DMS53 (cell line): Measurements from ENCODE around the gene RIPOR2.

Experiments used
- DNase-seq: peaks from one replicate; lab custom pipeline; 2025; lab: John Stamatoyannopoulos, UW

Gene RIPOR2

DNA sequence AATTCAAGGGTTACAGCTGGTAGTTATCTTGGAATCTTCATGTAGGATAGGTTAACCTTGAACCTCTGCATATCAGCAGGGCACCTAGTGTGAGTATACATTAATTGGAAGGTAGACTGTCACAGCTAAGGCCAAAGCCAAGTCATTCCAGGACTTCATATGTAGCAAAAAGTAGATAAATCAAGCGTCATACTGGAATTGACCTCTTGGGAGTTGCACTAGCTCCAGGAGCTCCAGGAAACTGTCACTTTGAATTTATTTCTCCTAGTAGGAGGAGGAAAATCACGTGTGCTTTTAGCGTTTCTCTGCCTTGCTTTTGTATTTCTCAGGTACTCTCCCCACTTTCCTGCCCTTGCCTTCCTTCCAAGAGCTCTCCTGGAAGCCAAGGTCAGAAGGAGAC lies 30.3 kb downstream of the RIPOR2 start:
- no peak for DNase-seq

DNA sequence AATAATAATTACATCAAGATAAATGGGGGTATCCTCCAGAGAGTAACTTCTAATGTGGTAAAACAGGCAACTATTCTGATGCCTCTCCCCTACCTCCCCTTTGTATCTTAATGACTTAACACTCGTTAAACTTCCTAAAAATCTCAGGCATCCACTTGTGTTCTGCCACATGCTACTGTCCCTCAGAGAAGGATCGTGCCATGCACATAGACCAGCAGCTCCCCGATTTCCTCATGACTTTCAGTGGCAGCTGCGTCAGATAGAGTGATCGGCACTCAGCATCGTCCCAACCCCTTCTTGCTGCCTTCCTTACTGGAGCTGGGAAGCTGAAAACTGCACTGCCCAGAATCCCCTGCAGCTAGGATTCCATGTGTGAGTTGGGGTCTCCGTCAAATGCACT lies 32.1 kb downstream of the RIPOR2 start:
- no peak for DNase-seq

DNA sequence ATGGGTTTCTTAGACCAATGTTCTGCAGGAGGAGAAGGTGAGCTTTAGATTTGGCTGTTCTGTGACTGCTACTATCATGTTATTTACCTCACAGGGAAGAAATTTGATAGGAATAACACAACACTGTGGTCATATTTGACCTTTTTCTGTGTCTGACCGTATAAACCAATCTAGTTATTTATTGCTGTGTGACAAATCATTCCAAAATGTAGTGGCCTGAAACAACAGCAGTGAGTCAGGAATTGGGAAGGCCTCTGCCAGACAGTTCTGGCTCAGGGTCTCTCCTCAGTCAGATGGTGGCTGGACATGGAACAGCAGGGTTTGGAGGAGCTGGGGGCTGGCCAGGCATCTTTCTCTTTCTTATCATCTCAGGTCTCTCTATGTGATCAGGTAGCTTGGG lies 33.0 kb downstream of the RIPOR2 start:
- no peak for DNase-seq

DNA sequence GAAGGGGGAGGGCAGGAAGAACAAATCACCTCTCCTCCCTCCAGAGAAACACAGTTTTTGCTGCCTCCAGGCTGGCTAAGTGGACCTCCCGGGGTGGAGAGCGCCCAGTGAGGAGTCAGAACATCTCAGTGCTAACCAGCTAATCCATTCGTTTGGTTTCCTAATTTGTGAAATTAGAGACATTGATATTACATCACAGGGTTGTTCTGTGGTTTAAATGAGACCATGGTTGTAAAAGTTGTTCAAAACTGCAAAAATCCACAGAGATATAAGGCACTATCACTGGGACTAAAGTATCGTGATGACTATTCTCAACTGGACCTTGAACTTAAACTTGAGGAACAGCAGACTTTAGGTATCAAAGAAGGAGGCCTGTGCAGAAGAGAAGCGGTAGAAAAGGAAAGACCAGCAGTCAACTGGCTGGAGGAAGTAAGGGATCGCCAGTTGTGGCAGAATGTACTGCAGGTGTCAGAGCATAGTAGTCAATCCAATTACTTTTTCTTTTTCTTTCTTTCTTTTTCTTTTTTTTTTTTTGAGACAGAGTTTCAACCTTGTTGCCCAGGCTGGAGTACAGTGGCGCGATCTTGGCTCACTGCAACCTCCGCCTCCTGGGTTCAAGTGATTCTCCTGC lies 33.9 kb downstream of the RIPOR2 start:
- DNase-seq = no peak

DNA sequence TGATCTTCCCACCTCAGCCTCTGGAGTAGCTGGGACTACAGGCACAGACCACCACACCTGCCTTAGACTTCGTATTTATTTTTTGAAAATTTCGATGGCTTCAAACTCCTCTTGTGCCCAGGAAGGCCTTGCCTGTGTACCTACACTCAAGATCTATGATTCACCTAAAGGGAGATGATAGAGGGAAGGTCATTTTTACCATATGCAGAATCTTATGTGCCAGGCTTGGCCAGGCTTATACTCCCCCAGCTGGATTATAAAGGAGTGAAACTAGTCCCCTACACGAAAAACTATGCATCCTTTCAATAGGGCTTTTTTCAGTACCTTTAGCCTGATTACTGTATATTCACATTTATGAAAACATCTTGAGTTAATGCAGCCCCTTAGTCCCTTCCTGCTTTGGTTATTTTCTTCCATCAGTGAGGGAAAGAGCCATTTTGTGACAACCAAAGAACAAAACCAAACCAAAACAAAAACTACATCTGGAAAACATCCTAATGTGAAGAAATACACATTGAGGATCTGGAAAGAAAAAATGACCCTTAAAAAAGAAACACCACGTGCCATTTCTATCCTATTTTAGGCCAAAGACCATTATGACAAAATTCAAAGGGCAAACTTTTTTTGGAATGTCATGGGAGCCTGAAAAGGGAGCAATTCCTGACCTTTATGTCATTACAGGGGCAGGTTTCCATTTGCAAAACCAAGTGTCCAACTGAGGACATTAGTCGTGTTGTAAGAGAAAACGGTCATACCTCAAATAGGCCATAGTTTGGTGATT lies 34.7 kb downstream of the RIPOR2 start:
- no peak for DNase-seq

DNA sequence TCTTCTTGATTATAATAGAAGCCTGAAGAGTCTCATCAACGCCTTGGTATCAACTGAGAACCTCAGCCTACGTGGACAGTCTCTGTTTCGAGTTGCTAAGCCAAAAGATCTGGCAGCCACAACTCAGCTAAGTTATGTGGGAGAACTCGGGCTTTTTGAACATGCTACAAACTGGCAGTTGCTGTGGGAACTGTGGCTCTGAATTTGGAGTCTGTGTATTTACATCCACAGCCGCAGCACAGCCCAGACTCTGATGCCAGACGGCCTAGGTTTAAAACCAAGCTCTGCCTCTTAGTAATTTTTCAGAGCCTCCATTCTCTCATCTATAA lies 35.8 kb downstream of the RIPOR2 start:
- no peak for DNase-seq

DNA sequence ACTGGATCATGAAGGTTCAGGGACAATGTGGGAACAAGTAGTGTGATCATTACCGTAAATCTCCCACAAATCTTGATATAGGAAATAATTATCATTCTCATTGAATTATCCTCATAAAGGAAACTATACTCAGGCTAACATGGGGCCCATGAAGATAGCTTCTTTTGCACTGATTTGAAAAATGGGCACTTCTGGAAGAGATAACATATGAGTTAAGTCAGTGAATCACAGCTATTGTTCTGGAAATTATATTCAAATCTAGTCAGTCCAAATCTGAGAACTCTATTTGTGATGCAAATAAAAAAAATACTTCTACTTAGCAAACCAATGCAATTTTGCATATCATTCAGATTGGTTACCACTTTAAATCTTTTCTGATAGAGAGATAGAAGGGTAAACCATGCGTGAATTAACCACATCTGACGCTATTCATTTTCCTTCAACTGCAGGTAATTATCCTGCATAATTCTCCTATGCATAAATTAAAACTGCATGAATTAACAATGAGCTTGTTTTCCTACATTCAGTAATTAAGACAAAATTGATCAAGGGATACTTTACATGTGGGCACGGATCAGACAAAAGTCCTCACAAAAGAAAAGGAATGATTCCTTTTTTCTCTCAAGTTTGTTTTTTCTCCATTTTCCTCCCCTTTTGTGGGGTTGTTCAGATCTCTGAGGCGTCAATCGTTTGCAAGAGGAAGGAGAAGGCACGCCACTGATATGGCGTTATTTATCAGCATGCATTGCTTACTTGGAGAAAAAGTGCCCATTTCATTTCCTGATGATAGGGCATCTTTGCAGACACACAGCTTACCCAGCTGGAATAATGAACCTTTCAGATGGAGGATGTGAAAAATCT lies 36.4 kb downstream of the RIPOR2 start:
- DNase-seq = no peak

DNA sequence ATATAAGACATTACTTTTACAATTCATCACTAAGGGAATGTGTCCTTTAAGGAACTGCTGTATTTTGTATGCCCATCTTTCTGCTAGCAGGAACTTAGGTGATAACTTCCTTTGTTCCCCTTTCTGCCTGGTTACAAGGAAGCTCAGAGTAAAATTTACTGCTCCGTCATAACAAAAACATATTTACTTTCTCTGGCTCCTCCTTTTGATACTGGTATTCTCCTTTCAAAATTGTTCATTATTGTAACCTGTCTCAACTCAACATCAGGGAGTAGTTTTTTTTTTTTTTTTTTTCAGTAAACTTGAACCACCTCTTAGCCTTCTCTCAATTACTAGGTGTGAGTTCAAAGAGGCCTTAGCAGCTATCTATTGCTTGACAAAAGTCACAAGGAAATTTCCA lies 37.1 kb downstream of the RIPOR2 start:
- no peak for DNase-seq

DNA sequence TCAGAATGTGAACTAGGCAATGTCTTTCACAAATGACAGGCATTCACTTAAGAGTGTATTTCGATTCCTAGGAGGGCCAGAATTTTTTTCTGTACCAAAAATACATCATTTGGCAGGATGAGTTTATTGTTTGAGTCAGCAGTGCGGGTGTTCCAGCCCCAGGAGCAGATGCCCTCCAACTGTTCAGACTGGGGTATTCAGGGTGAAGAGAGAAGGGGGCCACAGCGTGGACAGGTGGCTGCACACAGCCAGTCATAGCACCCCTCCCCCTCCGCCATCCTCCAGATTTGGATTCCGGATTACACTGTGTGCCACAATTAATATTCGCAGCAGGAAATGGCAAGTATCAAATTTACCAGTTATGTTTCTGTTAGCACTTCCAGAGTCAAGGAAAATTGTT lies 38.6 kb downstream of the RIPOR2 start:
- DNase-seq = no peak

DNA sequence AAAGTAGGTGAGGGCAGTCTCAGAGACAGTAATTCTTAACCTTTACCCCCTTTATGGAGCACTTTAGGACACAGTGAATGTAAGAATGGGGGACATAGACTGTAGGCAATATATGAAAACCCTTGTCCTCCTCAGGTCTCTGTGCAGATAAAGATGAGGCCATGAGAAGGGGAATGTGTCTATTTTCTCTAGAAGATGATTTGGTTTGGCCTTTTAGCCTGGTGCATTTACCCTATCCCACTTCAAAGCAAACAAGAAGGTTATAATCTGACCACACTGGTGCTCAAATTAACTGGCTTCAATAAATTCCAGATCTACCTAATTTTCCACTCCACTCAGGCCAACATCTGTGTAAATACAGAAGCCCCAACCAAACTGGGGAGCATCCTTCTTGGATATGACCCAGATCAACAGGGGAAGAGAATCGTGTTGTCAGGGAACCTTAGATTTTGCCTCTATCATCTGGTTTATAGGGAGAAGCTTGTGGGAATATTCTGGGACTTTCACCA lies 42.4 kb downstream of the RIPOR2 start:
- no peak for DNase-seq

DNA sequence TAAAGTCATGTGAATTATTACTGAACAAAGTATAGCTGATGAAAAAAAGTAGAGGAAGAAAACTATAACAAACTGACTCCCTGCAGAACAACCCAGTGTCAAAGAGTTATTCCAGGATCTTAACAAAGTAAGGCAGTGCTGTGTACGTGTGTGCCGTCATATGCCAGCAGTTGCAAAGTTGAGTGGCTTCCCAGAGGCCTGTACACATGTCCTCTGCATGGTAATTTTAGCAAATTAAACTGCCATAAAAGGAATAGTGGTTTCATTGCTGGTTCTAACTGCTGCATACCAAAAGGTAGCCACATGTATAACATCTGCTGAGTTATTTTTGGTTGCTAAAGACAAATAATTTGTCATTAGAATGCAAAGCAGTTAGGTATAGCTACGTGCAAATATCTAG lies 44.8 kb downstream of the RIPOR2 start:
- no peak for DNase-seq

DNA sequence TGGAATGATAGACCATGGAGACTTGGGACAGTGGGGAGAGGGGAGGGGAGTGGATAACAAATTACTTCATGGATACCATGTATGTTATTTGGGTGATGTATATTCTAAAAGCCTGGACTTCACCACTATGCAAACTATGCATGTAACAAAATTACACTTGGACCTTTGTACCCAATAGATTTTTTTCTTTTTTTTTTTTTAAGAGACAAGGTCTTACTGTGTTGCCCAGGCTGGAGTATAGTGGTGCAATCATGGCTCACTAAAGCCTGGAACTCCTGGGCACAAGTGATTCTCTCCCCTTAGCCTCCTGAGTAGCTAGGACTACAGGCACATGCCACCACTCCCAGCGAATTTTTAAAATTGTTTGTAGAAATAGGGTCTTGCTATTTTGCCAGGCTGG lies 45.3 kb downstream of the RIPOR2 start:
- DNase-seq = no peak

DNA sequence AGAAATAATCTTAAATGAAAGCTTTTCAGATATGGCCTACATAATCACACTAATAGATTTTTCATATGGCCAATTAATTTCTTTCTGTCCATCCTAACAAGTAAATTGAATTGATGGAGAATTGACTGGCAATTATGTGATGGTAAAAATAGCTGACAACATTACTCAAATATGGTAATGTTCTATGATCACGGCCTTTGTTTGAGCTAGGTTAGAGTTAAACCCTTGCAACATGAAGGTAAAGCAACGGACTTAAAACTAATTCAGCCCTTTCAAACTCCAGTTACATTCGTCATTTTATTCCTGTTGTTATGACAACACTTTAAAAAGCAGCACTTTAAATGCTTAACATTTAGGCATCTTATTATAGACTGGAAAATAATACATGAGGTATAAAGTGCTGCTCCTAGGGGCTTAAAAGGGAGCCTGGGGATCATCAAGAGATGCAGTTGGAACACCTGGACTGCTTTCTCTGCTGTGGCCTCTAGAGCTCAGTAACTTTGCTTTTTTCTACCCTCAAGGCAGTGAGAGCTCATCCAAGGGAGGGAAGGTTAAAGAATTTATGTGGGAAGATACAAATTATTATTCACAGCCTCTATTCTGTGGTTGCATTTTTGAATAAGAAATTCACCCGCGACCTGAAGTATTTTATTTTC lies 46.9 kb downstream of the RIPOR2 start:
- no peak for DNase-seq

DNA sequence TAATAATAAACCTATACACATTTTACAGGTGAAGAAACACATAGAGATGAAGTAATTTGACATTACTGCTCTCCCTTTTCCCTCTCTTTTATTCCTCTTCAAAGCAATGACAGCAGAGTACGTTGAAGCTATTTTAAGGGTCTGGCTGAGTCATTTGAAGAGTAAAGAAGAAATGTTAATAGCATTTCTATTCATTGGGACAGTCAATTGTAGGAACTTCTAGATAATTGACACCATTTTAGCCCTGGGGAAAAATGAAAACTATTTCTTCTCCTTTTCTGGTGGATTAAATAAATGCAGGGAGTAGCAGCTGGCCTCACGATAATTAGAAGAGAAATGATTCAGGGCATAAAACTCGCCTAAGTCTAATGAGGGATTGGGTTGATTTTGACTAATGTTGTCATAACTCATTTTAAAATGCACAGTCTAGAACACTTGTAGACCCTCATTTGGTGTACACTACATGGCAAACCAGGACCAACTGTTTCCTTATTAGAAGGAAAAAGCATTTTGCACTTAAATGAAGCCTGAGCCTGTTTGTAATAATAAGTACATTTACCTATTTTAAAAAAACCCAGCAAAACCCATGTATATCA lies 48.1 kb downstream of the RIPOR2 start:
- peak; percentile 38 for DNase-seq

DNA sequence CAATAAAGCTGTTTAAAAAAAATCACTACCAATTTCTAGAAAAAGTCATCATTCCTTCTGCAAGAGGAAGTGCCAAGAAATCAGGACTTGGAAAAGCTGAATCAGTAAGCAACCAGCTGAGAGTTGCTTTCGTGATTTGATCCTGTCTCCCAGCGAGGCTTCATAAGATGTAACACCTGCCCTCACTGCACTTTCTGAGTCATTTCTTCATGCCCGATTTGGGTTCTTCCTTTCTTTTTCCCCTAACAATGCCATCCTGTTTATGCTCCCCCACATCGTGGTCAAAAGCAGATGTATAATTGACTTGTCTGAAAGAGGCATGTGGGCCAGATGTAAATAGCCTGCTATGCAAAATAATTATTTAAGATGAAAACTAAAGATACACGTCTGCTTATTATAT lies 52.1 kb downstream of the RIPOR2 start:
- no peak for DNase-seq

DNA sequence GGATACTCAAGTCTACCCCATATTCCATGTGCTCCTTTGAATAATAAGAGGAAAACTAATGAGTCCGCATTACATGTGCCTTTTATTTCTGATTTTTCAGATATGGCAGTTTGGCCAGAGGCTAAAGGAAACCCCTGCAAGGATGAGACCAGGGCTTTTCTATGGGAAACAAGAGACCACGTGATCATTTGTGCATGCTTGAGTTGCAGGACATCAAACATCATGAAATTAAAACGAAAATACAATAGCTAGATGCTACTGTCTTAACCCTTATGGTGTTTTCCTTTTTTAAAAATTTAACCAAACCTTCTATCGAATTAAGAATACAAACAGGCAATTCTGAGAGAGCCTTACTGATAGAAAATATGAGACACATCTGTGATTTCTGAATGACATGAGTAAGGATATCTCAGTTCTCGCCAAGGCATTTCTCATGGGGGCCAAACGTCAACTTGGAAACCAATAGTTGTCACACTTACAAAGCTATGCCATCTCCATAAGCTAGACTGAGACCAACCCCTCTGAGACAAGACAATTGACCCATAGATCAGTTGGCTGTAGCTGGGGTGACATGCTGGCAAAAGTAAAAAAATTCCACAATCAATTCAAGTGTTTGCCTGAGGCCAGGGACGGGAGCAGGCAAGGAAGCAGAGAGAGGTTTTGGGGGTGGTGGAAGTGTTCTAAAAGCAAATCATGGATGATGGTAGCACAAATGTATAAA lies 52.8 kb downstream of the RIPOR2 start:
- DNase-seq = no peak

DNA sequence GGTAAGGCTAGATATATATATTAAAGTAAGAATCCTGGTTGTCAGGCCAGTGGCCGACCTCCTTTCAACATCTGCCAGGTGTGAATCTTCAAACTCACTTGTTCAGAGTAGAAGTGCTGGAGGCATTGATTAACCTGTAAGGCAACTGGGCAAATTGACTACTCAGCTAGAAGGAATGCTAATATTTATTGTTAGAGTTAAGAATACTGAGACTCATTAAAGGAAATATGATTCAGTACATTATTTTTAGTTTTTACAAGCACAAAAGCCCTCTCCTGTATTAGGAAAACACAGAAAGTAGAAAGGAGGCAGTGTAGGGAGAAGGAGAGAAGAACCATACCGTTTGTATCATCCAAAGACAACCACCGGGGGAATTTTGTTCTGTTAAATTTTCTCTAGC lies 53.5 kb downstream of the RIPOR2 start:
- no peak for DNase-seq

DNA sequence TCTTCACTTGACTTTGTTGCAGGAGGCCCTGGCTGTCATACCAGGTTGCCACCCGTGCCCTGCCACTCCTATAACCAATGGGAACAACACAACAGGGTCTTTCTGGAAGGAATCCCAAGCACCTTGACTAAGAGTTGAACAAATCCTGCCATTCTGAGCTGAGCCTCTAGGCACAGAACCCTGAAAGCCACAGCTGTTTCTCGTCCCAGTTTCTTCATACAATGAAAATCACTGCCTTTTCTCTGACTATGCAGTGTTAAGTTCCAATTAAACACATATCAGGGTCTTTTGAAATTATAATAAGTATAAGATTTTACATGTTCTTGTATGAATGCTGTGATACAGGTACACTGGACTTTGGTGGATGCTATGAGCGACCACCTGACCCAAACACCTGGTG lies 54.4 kb downstream of the RIPOR2 start:
- no peak for DNase-seq

DNA sequence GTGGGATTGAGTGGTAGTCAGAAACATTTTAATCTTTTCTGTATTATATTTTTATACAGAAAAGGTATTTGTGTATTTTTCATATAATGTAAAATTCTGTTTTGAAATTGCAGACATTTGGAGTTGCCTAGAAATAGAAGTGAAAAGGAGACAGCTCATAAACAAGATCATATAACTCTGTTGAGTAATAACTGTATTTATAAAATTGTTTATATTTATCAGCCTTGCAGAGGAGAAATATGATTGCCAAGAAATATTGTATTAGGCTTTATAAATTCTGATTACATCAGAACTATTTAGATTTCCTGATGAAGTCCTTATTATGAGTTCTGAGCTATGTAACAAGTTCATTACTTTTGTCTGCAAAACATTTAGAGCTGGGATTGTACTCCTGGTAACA lies 55.3 kb downstream of the RIPOR2 start:
- no peak for DNase-seq

DNA sequence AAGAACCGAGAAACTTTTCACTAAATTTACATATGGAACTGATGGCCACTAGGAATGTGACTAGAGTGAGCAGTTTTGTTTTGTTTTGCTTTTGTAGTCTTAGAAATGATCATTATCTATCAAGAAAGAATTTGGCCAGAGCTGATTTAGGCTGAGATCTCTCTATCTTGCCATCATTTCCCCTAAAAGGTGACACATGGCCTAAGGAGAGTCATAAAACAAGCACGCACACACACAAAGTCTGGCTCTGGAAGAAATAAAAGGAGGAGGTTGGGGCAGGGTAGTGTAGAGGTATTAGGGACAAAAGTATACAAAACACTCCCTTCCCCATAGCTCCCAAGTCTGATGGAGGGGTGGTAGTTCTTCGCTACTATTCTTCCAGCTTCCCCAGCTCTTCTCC lies 56.4 kb downstream of the RIPOR2 start:
- no peak for DNase-seq

DNA sequence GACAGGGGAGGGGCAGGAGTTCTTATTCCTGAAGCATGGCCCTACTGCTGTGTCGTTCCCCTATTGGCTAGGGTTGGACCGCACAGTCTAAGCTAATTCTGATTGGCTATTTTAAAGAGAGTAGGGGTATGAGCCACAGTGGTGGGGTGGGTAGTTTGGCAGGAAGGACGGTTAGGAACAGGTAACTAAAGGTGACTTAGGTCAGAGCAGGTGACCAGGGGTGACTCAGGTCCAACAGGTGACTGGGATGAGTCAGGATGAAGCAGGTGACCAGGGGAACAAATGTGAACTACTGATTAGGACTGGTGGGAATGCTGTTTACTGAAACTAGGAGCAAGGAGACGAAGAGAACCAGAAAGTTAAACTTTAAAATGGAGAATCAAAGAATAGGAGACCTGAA lies 58.0 kb downstream of the RIPOR2 start:
- DNase-seq = peak; percentile 41
